HepG2 (cell line): ENCODE data around the gene CHAF1A. TPM values are rescaled to one million over a fixed set of nuclear protein-coding genes. Genes with fewer than 3 reads are reported as not detected.

Source experiments
- BHLHE40 ChIP-seq: IDR thresholded peaks from 2 replicates; pipeline ENCODE4 v1.6.1; 2011; ENCODE audit warnings: low read length, improper control_type of control experiment
- HNRNPL ChIP-seq: fragments of 200-400 bp; formaldehyde crosslinking; IDR thresholded peaks from 2 replicates; pipeline ENCODE4 v1.6.1; 2017; ENCODE audit warnings: mild to moderate bottlenecking, low read depth, low read length
- KAT8 ChIP-seq: IDR thresholded peaks from 2 replicates; pipeline ENCODE4 v1.6.1; 2016; ENCODE audit warnings: missing genetic modification reagents, missing compliant biosample characterization
- MATR3 ChIP-seq: sonication (generic); formaldehyde crosslinking; IDR thresholded peaks from 2 replicates; pipeline ENCODE4 v1.4.0; 2020; ENCODE audit warnings: missing genetic modification reagents
- PHF5A ChIP-seq: IDR thresholded peaks from one replicate; pipeline ENCODE4 v1.6.1; 2018; ENCODE audit warnings: low read depth, missing genetic modification reagents; ENCODE audit not compliant: unreplicated experiment
- SRY ChIP-seq: sonication (generic); formaldehyde crosslinking; IDR thresholded peaks from 2 replicates; pipeline ENCODE4 v1.8.0; 2022; ENCODE audit warnings: mild to moderate bottlenecking, missing genetic modification reagents
- TBX3 ChIP-seq: fragments of 450-650 bp; IDR thresholded peaks from 2 replicates; pipeline ENCODE4 v1.6.1; 2017; ENCODE audit warnings: antibody characterized with exemption, mild to moderate bottlenecking, inconsistent platforms, borderline replicate concordance
- ZMYM3 ChIP-seq: sonication (generic); formaldehyde crosslinking; IDR thresholded peaks from 2 replicates; pipeline ENCODE4 v1.5.1; 2020; ENCODE audit warnings: mild to moderate bottlenecking, missing genetic modification reagents
- ZNF282 ChIP-seq: fragments of 450-650 bp; IDR thresholded peaks from 2 replicates; pipeline ENCODE4 v1.6.1; 2018; ENCODE audit not compliant: partially characterized antibody
- ZNF326 ChIP-seq: sonication (generic); formaldehyde crosslinking; IDR thresholded peaks from 2 replicates; pipeline ENCODE4 v1.4.0; 2020; ENCODE audit warnings: missing genetic modification reagents, borderline replicate concordance
- ZNF333 ChIP-seq: sonication (generic); formaldehyde crosslinking; IDR thresholded peaks from 2 replicates; pipeline ENCODE4 v1.4.0; 2020; ENCODE audit warnings: mild to moderate bottlenecking, missing genetic modification reagents, borderline replicate concordance
- ZNF44 ChIP-seq: sonication (generic); formaldehyde crosslinking; IDR thresholded peaks from 2 replicates; pipeline ENCODE4 v1.5.1; 2020; ENCODE audit warnings: mild to moderate bottlenecking, missing genetic modification reagents
- ZSCAN20 ChIP-seq: sonication (generic); formaldehyde crosslinking; IDR thresholded peaks from 2 replicates; pipeline ENCODE4 v1.4.0; 2020; ENCODE audit warnings: missing genetic modification reagents, mild to moderate bottlenecking, borderline replicate concordance
- polyA plus RNA-seq, 8 experiments: library from polyadenylated mRNA; depleted of rRNA in 3 of 8; stranded (reverse) in 7 of 8; unstranded in 1 of 8; fragments of >200 nt; fragmentation: Illumina TruSeq in 4 of 8; extraction: Trizol in 4 of 8; gene quantifications; 2 replicates each; pipeline versions ENCODE4 v1.2.1 to v1.2.3, GENCODE V29; 2011 to 2016; ENCODE audit warnings: low read depth in 4 of 8, missing spikeins in 1 of 8, mixed read lengths in 1 of 8; ENCODE audit not compliant: insufficient read depth in 1 of 8
- total RNA-seq, 5 experiments: library from RNA; depleted of rRNA; stranded (reverse); fragments of >200 nt; fragmentation: Illumina TruSeq; extraction: Trizol; gene quantifications; 2 replicates each; pipeline ENCODE4 v1.2.3, GENCODE V29; 2016; ENCODE audit warnings: low read depth in 1 of 5
- TF ChIP-seq, protein P1 (sequence below): sonication (generic); formaldehyde crosslinking; conservative IDR thresholded peaks from 2 replicates; pipeline ENCODE4 v1.4.0; 2020; ENCODE audit warnings: missing genetic modification reagents
- TF ChIP-seq, protein P2 (sequence below): sonication (generic); formaldehyde crosslinking; IDR thresholded peaks from 2 replicates; pipeline ENCODE4 v1.4.0; 2020; ENCODE audit warnings: mild to moderate bottlenecking, missing genetic modification reagents
- TF ChIP-seq, protein P3 (sequence below): sonication (generic); formaldehyde crosslinking; IDR thresholded peaks from 2 replicates; pipeline ENCODE4 v1.4.0; 2020; ENCODE audit warnings: missing genetic modification reagents
- TF ChIP-seq, protein P4 (sequence below): sonication (generic); formaldehyde crosslinking; conservative IDR thresholded peaks from 2 replicates; pipeline ENCODE4 v1.8.0; 2022; ENCODE audit warnings: mild to moderate bottlenecking, moderate library complexity, missing genetic modification reagents
- TF ChIP-seq, protein P5 (sequence below): sonication (generic); formaldehyde crosslinking; IDR thresholded peaks from 2 replicates; pipeline ENCODE4 v1.4.0; 2020; ENCODE audit warnings: mild to moderate bottlenecking, missing genetic modification reagents, borderline replicate concordance

Gene CHAF1A
- total and polyA plus RNA-seq, 2 of the 13 experiments (the other 11 are each of a cell fraction or from before 2014, with no cell fraction given) = 11.0 to 34.8 TPM

DNA sequence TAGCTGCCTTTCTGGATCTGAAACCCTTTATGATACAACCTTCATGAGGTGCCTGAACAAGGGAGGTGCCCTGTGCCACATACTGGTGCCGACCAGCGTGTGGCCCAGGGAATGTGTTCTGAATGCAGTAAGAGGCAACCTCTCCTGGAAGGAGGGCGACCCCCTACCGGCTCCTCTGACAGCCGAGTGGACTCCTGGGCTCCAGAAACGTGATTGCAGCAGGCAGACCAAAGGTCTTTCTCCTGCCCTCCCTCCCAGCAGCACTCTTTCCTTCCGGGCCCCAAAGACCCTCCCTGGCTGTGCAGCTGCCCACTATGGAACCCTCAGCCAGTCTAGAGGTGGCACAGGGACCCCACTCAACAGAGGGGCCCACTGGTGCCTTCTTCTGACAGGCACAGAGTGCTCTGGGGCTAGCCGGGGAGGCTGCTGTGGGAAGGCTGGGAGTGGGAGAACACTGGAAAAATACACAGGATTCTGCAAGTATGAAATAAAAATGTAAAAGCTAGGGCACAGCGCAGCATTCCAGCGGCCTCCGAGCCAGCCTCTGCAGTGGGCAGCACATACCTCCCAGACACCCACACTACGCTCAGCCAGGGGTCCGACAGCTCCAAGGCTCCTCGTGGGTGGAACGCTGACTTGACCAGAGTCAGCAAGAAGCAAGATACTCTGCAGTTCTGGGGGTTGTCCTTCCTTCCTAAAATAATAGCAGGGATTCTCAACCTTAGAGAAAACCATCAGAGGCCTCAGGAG, 17.0 kb upstream of the CHAF1A start (continued):
- TF ChIP-seq, protein P1, sequence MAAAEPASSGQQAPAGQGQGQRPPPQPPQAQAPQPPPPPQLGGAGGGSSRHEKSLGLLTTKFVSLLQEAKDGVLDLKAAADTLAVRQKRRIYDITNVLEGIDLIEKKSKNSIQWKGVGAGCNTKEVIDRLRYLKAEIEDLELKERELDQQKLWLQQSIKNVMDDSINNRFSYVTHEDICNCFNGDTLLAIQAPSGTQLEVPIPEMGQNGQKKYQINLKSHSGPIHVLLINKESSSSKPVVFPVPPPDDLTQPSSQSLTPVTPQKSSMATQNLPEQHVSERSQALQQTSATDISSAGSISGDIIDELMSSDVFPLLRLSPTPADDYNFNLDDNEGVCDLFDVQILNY (CRISPR knock-in tag) = no peak
- TF ChIP-seq ZNF326 (no peak), HNRNPL (peak; percentile 27; the same call in 1 of the 2 replicates), ZNF333 (CRISPR knock-in tag) (no peak), SRY (CRISPR knock-in tag) (no peak), MATR3 (no peak), ZSCAN20 (no peak), PHF5A (CRISPR knock-in tag) (no peak), ZMYM3 (no peak), ZNF282 (no peak), BHLHE40 (peak; percentile 88), TBX3 (no peak), KAT8 (CRISPR knock-in tag) (no peak), ZNF44 (no peak)
- TF ChIP-seq, protein P2, sequence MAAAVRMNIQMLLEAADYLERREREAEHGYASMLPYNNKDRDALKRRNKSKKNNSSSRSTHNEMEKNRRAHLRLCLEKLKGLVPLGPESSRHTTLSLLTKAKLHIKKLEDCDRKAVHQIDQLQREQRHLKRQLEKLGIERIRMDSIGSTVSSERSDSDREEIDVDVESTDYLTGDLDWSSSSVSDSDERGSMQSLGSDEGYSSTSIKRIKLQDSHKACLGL (CRISPR knock-in tag) = no peak
- TF ChIP-seq, protein P3, sequence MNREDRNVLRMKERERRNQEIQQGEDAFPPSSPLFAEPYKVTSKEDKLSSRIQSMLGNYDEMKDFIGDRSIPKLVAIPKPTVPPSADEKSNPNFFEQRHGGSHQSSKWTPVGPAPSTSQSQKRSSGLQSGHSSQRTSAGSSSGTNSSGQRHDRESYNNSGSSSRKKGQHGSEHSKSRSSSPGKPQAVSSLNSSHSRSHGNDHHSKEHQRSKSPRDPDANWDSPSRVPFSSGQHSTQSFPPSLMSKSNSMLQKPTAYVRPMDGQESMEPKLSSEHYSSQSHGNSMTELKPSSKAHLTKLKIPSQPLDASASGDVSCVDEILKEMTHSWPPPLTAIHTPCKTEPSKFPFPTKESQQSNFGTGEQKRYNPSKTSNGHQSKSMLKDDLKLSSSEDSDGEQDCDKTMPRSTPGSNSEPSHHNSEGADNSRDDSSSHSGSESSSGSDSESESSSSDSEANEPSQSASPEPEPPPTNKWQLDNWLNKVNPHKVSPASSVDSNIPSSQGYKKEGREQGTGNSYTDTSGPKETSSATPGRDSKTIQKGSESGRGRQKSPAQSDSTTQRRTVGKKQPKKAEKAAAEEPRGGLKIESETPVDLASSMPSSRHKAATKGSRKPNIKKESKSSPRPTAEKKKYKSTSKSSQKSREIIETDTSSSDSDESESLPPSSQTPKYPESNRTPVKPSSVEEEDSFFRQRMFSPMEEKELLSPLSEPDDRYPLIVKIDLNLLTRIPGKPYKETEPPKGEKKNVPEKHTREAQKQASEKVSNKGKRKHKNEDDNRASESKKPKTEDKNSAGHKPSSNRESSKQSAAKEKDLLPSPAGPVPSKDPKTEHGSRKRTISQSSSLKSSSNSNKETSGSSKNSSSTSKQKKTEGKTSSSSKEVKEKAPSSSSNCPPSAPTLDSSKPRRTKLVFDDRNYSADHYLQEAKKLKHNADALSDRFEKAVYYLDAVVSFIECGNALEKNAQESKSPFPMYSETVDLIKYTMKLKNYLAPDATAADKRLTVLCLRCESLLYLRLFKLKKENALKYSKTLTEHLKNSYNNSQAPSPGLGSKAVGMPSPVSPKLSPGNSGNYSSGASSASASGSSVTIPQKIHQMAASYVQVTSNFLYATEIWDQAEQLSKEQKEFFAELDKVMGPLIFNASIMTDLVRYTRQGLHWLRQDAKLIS (CRISPR knock-in tag) = no peak
- TF ChIP-seq, protein P4, sequence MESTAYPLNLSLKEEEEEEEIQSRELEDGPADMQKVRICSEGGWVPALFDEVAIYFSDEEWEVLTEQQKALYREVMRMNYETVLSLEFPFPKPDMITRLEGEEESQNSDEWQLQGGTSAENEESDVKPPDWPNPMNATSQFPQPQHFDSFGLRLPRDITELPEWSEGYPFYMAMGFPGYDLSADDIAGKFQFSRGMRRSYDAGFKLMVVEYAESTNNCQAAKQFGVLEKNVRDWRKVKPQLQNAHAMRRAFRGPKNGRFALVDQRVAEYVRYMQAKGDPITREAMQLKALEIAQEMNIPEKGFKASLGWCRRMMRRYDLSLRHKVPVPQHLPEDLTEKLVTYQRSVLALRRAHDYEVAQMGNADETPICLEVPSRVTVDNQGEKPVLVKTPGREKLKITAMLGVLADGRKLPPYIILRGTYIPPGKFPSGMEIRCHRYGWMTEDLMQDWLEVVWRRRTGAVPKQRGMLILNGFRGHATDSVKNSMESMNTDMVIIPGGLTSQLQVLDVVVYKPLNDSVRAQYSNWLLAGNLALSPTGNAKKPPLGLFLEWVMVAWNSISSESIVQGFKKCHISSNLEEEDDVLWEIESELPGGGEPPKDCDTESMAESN (CRISPR knock-in tag) = no peak
- TF ChIP-seq, protein P5, sequence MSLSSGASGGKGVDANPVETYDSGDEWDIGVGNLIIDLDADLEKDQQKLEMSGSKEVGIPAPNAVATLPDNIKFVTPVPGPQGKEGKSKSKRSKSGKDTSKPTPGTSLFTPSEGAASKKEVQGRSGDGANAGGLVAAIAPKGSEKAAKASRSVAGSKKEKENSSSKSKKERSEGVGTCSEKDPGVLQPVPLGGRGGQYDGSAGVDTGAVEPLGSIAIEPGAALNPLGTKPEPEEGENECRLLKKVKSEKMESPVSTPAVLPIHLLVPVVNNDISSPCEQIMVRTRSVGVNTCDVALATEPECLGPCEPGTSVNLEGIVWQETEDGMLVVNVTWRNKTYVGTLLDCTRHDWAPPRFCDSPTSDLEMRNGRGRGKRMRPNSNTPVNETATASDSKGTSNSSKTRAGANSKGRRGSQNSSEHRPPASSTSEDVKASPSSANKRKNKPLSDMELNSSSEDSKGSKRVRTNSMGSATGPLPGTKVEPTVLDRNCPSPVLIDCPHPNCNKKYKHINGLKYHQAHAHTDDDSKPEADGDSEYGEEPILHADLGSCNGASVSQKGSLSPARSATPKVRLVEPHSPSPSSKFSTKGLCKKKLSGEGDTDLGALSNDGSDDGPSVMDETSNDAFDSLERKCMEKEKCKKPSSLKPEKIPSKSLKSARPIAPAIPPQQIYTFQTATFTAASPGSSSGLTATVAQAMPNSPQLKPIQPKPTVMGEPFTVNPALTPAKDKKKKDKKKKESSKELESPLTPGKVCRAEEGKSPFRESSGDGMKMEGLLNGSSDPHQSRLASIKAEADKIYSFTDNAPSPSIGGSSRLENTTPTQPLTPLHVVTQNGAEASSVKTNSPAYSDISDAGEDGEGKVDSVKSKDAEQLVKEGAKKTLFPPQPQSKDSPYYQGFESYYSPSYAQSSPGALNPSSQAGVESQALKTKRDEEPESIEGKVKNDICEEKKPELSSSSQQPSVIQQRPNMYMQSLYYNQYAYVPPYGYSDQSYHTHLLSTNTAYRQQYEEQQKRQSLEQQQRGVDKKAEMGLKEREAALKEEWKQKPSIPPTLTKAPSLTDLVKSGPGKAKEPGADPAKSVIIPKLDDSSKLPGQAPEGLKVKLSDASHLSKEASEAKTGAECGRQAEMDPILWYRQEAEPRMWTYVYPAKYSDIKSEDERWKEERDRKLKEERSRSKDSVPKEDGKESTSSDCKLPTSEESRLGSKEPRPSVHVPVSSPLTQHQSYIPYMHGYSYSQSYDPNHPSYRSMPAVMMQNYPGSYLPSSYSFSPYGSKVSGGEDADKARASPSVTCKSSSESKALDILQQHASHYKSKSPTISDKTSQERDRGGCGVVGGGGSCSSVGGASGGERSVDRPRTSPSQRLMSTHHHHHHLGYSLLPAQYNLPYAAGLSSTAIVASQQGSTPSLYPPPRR (CRISPR knock-in tag) = no peak
